Keratinocyte (primary cell): ENCODE results near the gene CPHXL2. TPM values are rescaled to one million over a fixed set of nuclear protein-coding genes. Genes with fewer than 3 reads are reported as not detected.

Experiments
- DNase-seq: peaks from one replicate; pipeline ENCODE4 v3.0.0-alpha.2; 2011; ENCODE audit warnings: low read depth, missing footprints, low spot score
- FAIRE-seq: peaks from 2 replicates; lab custom pipeline; 2011; peaks lifted over from hg19 to GRCh38; lab: Jason Lieb, UNC
- H2AFZ ChIP-seq: 2 replicates; pipeline ENCODE4 v1.6.0; 2012; ENCODE audit warnings: low read length, control low read depth, inconsistent platforms; ENCODE audit not compliant: control insufficient read depth
- H3K27ac ChIP-seq: 2 replicates; pipeline ENCODE4 v1.5.1; 2011; ENCODE audit warnings: low read length; ENCODE audit not compliant: control insufficient read depth, insufficient read depth
- H3K27me3 ChIP-seq: 3 replicates; pipeline ENCODE4 v1.6.0; 2011; ENCODE audit warnings: low read length; ENCODE audit not compliant: control insufficient read depth, insufficient read depth; ENCODE audit errors: extremely low read depth
- H3K36me3 ChIP-seq, 2 experiments: 2 replicates in 1 of 2; 3 replicates in 1 of 2; pipeline ENCODE4 v1.5.1; 2011; ENCODE audit warnings: low read length in 2 of 2, mild to moderate bottlenecking in 1 of 2; ENCODE audit not compliant: control insufficient read depth in 2 of 2, insufficient read depth in 2 of 2; ENCODE audit errors: extremely low read depth in 1 of 2
- H3K4me1 ChIP-seq: 3 replicates; pipeline ENCODE4 v1.5.1; 2011; ENCODE audit warnings: low read length; ENCODE audit not compliant: control insufficient read depth, insufficient read depth; ENCODE audit errors: extremely low read depth
- H3K4me2 ChIP-seq: 3 replicates; pipeline ENCODE4 v1.6.0; 2011; ENCODE audit warnings: low read depth, low read length; ENCODE audit not compliant: control insufficient read depth, insufficient read depth; ENCODE audit errors: extremely low read depth
- H3K4me3 ChIP-seq, 3 experiments: fragments of 200-600 bp in 1 of 3; sonication (generic) in 1 of 3; 2 replicates in 2 of 3; 3 replicates in 1 of 3; pipeline ENCODE4 v1.5.1; 2011 to 2016; ENCODE audit warnings: low read length in 3 of 3, mild to moderate bottlenecking in 3 of 3, control low read depth in 2 of 3, inconsistent platforms in 1 of 3, low read depth in 1 of 3, mixed read lengths in 1 of 3, mixed run types in 1 of 3, moderate library complexity in 1 of 3; ENCODE audit not compliant: control insufficient read depth in 2 of 3, insufficient read depth in 2 of 3; ENCODE audit errors: extremely low read depth in 1 of 3
- H3K79me2 ChIP-seq: 2 replicates; pipeline ENCODE4 v1.6.0; 2012; ENCODE audit warnings: low read length; ENCODE audit not compliant: control insufficient read depth, insufficient read depth
- H3K9ac ChIP-seq: 3 replicates; pipeline ENCODE4 v1.6.0; 2011; ENCODE audit warnings: low read length; ENCODE audit not compliant: control insufficient read depth, insufficient read depth; ENCODE audit errors: extremely low read depth
- H3K9me1 ChIP-seq: 3 replicates; pipeline ENCODE4 v1.6.0; 2011; ENCODE audit warnings: low read length; ENCODE audit not compliant: control insufficient read depth, insufficient read depth; ENCODE audit errors: extremely low read depth
- H3K9me3 ChIP-seq: 2 replicates; pipeline ENCODE4 v1.5.1; 2012; ENCODE audit warnings: low read depth, low read length; ENCODE audit not compliant: control insufficient read depth
- H4K20me1 ChIP-seq: 3 replicates; pipeline ENCODE4 v1.6.0; 2011; ENCODE audit warnings: low read length; ENCODE audit not compliant: control insufficient read depth, insufficient read depth; ENCODE audit errors: extremely low read depth
- CTCF ChIP-seq, 3 experiments: IDR thresholded peaks in 1 of 3; conservative IDR thresholded peaks in 1 of 3; optimal IDR thresholded peaks in 1 of 3; 2 replicates in 2 of 3; 3 replicates in 1 of 3; pipeline versions ENCODE3 to v1.5.1; 2011; ENCODE audit warnings: low read length in 3 of 3, mild to moderate bottlenecking in 3 of 3, moderate library complexity in 2 of 3, control low read depth in 1 of 3, inconsistent platforms in 1 of 3; ENCODE audit not compliant: insufficient read depth in 2 of 3; ENCODE audit errors: extremely low read depth in 1 of 3
- EZH2 ChIP-seq: IDR thresholded peaks from one replicate; pipeline ENCODE4 v1.6.1; 2012; ENCODE audit warnings: inconsistent platforms, mild to moderate bottlenecking, low read length, moderate library complexity
- dilution Hi-C: fragments of 300-500 bp; cut with MboI; formaldehyde crosslinking; loops from one replicate; pipeline ENCODE4 v1.7.0; 2020; ENCODE audit warnings: low sequenced_read_pairs; ENCODE audit not compliant: extremely low pct_ligation_motif_present
- polyA plus RNA-seq, 5 experiments: library from polyadenylated mRNA; depleted of rRNA in 3 of 5; stranded (reverse) in 3 of 5; stranded (forward) in 1 of 5; unstranded in 1 of 5; fragments of >200 nt; gene quantifications; 1 replicate in 1 of 5; 2 replicates in 3 of 5; 3 replicates in 1 of 5; pipeline versions ENCODE4 v1.2.1 to v1.2.3, GENCODE V29; 2011 to 2012; ENCODE audit warnings: missing spikeins in 2 of 5, low read depth in 1 of 5, low replicate concordance in 1 of 5

CPHXL2 gene
- polyA plus RNA-seq, 1 donor (not counting 4 experiments of a cell fraction or from before 2014, with no cell fraction given): not detected

- H3K9me1 ChIP-seq: no peaks in the 10 kb centered on the region
- FAIRE-seq: no peak
These were observed 10.6 kb upstream of the CPHXL2 start for GRCh38 chr16:75687361-75687760.

GRCh38 chr16:75682308-75682707 lies 5.5 kb upstream of the CPHXL2 start:
- dilution Hi-C loops: no loop called here
- H3K4me3 ChIP-seq: no peak overlapping the region
- no peaks in the 10 kb centered on the region for H3K36me3 ChIP-seq
- no peak overlapping the region for H3K4me2 ChIP-seq
- DNase-seq: no peak
- H3K27me3 ChIP-seq: no peaks in the 10 kb centered on the region
- H2AFZ ChIP-seq: no peak overlapping the region
- H3K9me3 ChIP-seq: peaks cover 2% of the 10 kb centered on the region
- H3K9ac ChIP-seq: no peak overlapping the region
- H3K4me1 ChIP-seq: no peaks in the 10 kb centered on the region
- no peaks in the 10 kb centered on the region for H3K9me1 ChIP-seq
- no peak overlapping the region for H3K27ac ChIP-seq
- H3K79me2 ChIP-seq: no peaks in the 10 kb centered on the region
- no peaks in the 10 kb centered on the region for H4K20me1 ChIP-seq
- TF ChIP-seq EZH2: no peak
- TF ChIP-seq CTCF (optimal IDR thresholded peaks at IDR 0.05 in 1 of 3, IDR thresholded peaks at IDR 0.05 in 1 of 3, conservative IDR thresholded peaks at IDR 0.05 in 1 of 3; ENCODE audit: extremely low read depth in 1 of 3, insufficient read depth in 2 of 3, low read length in 3 of 3): no peak
- no peak for FAIRE-seq

More at GRCh38 chr16:75687361-75687760, 10.6 kb upstream of the CPHXL2 start:
- H3K4me3 ChIP-seq: no peak overlapping the region
- no peaks in the 10 kb centered on the region for H3K36me3 ChIP-seq
- no peak overlapping the region for H3K9ac ChIP-seq
- dilution Hi-C loops: no loop called here
- H3K9me3 ChIP-seq: peaks cover 2% of the 10 kb centered on the region
- no peaks in the 10 kb centered on the region for H3K79me2 ChIP-seq
- H2AFZ ChIP-seq: no peak overlapping the region
- TF ChIP-seq CTCF (optimal IDR thresholded peaks at IDR 0.05 in 1 of 3, IDR thresholded peaks at IDR 0.05 in 1 of 3, conservative IDR thresholded peaks at IDR 0.05 in 1 of 3; ENCODE audit: extremely low read depth in 1 of 3, insufficient read depth in 2 of 3, low read length in 3 of 3) (no peak), EZH2 (no peak)
- H4K20me1 ChIP-seq: no peaks in the 10 kb centered on the region
- no peak overlapping the region for H3K4me2 ChIP-seq
- no peak overlapping the region for H3K27ac ChIP-seq
- H3K4me1 ChIP-seq: no peaks in the 10 kb centered on the region
- no peaks in the 10 kb centered on the region for H3K27me3 ChIP-seq
- no peak for DNase-seq
